GM18505 (cell line): ENCODE measurements around the gene CTDSPL2.
A peak's percentile ranks its signal among the peaks of the same experiment; 100 is the strongest.

Experiments used
- ATAC-seq: cut with Tn5 transposase; IDR thresholded peaks from one replicate; pipeline ENCODE4 v1.9.1; 2021; ENCODE audit not compliant: unreplicated experiment
- POLR2A ChIP-seq: IDR thresholded peaks from 4 replicates; pipeline ENCODE4 v1.6.1; 2011; ENCODE audit warnings: borderline replicate concordance; ENCODE audit not compliant: insufficient read depth, insufficient read length; ENCODE audit errors: extremely low read depth

CTDSPL2 gene

GRCh38 chr15:44426975-44427755 is at the start of gene CTDSPL2:
Gene CTDSPL2 (plus strand): TSS chr15:44427629. CDS start chr15:44459015, 31,386 bp downstream.
- peak; percentile 89 for ATAC-seq
- TF ChIP-seq POLR2A: peak; percentile 69

- TF ChIP-seq POLR2A: no peak
- no peak for ATAC-seq
These were observed 46.2 kb upstream of the CTDSPL2 start for GRCh38 chr15:44381236-44381635.

GRCh38 chr15:44385344-44385942 is 42.0 kb upstream of the CTDSPL2 start:
- ATAC-seq: no peak
- no peak for TF ChIP-seq POLR2A

GRCh38 chr15:44394062-44394461 is 33.4 kb upstream of the CTDSPL2 start:
- no peak for TF ChIP-seq POLR2A
- no peak for ATAC-seq

GRCh38 chr15:44394562-44394961 is 32.9 kb upstream of the CTDSPL2 start:
- no peak for TF ChIP-seq POLR2A
- ATAC-seq: no peak

GRCh38 chr15:44397869-44398268 is 29.6 kb upstream of the CTDSPL2 start:
- ATAC-seq: no peak
- TF ChIP-seq POLR2A: no peak

GRCh38 chr15:44414001-44414400 is 13.4 kb upstream of the CTDSPL2 start:
- ATAC-seq: no peak
- no peak for TF ChIP-seq POLR2A

- TF ChIP-seq POLR2A: no peak
- peak; percentile 12 for ATAC-seq
These were observed 611 bp downstream of the CTDSPL2 start for GRCh38 chr15:44427756-44428724.

- no peak for TF ChIP-seq POLR2A
- no peak for ATAC-seq
These were observed 8.7 kb downstream of the CTDSPL2 start for GRCh38 chr15:44435893-44436667.

GRCh38 chr15:44438402-44438801 is 11.0 kb downstream of the CTDSPL2 start:
- TF ChIP-seq POLR2A: no peak
- no peak for ATAC-seq

GRCh38 chr15:44441095-44441501 is 13.7 kb downstream of the CTDSPL2 start:
- TF ChIP-seq POLR2A: no peak
- no peak for ATAC-seq

- ATAC-seq: no peak
- TF ChIP-seq POLR2A: no peak
These were observed 16.1 kb downstream of the CTDSPL2 start for GRCh38 chr15:44443515-44443914.
